PC-9 (cell line): ENCODE data around the gene COL15A1. TPM values are rescaled to one million over a fixed set of nuclear protein-coding genes. Genes with fewer than 3 reads are reported as not detected.

Source experiments
- BruUV-seq: library from RNA; stranded (reverse); fragments of 400-500 nt; replicated peaks from 2 replicates; lab custom pipeline; 2021; lab: Mats Ljungman, UMichigan
- CTCF ChIA-PET: fragments of 300-600 bp; sonication (Branson Sonifier 250); formaldehyde crosslinking; loops from one replicate; lab custom pipeline; 2022; ENCODE audit warnings: antibody characterized with exemption; lab: Charles Lee
- POLR2A ChIA-PET: fragments of 300-600 bp; sonication (Branson Sonifier 250); formaldehyde crosslinking; loops from one replicate; lab custom pipeline; 2022; ENCODE audit warnings: antibody characterized with exemption; ENCODE audit not compliant: unreplicated experiment; lab: Charles Lee
- DNase-seq, 2 experiments: peaks; one replicate each; pipeline versions ENCODE4 v3.0.0 to v3.0.0-alpha.2; 2015 to 2022; ENCODE audit warnings: mixed read lengths in 1 of 2
- H2AFZ ChIP-seq: fragments of 200-600 bp; sonication (generic); 2 replicates; pipeline ENCODE4 v1.8.1; 2017; ENCODE audit warnings: antibody characterized with exemption
- H3F3A ChIP-seq: fragments of 200-600 bp; sonication (generic); 2 replicates; pipeline ENCODE4 v1.8.1; 2017; ENCODE audit warnings: antibody characterized with exemption, mild to moderate bottlenecking, low read depth; ENCODE audit not compliant: insufficient read depth
- H3K27ac ChIP-seq: fragments of 200-600 bp; sonication (generic); 2 replicates; pipeline ENCODE4 v1.6.1; 2016; ENCODE audit warnings: mixed run types
- H3K27me3 ChIP-seq: fragments of 200-600 bp; sonication (generic); 2 replicates; pipeline ENCODE4 v1.6.1; 2016; ENCODE audit warnings: low read depth, mixed run types; ENCODE audit not compliant: insufficient read depth
- H3K36me3 ChIP-seq: fragments of 200-600 bp; sonication (generic); 2 replicates; pipeline ENCODE4 v1.6.1; 2016; ENCODE audit warnings: low read depth, mixed run types
- H3K4me1 ChIP-seq: fragments of 200-600 bp; sonication (generic); replicated peaks from 2 replicates; pipeline ENCODE4 v1.6.1; 2016; ENCODE audit warnings: mixed run types; ENCODE audit not compliant: insufficient read depth
- H3K4me2 ChIP-seq: fragments of 200-600 bp; sonication (generic); 2 replicates; pipeline ENCODE4 v1.6.1; 2017; ENCODE audit warnings: mixed run types
- H3K4me3 ChIP-seq: fragments of 200-600 bp; sonication (generic); 2 replicates; pipeline ENCODE4 v1.6.1; 2016; ENCODE audit warnings: mixed run types
- H3K79me2 ChIP-seq: fragments of 200-600 bp; sonication (generic); 2 replicates; pipeline ENCODE4 v1.6.1; 2017; ENCODE audit warnings: low read depth, mixed run types
- H3K9me2 ChIP-seq: fragments of 200-600 bp; sonication (generic); 2 replicates; pipeline ENCODE4 v1.8.1; 2017; ENCODE audit warnings: mild to moderate bottlenecking; ENCODE audit not compliant: insufficient read depth
- H3K9me3 ChIP-seq: fragments of 200-600 bp; sonication (generic); 2 replicates; pipeline ENCODE4 v1.8.1; 2016; ENCODE audit warnings: low read depth; ENCODE audit not compliant: insufficient read depth
- H4K20me1 ChIP-seq: fragments of 200-600 bp; sonication (generic); 2 replicates; pipeline ENCODE4 v1.8.1; 2017; ENCODE audit not compliant: insufficient read depth
- EZH2 ChIP-seq: fragments of 200-600 bp; sonication (generic); IDR thresholded peaks from 2 replicates; pipeline ENCODE4 v1.8.0; 2017; ENCODE audit warnings: antibody characterized with exemption, low read depth
- intact Hi-C: fragments of 100-400 bp; cut with micrococcal nuclease; formaldehyde crosslinking; loops from one replicate; pipeline ENCODE4 v1.10.0; 2022; ENCODE audit not compliant: unreplicated experiment
- total RNA-seq: library from RNA; stranded (reverse); gene quantifications from 2 replicates; pipeline ENCODE4 v1.2.3, GENCODE V29; 2021
- TF ChIP-seq, protein P1 (sequence below): fragments of 200-600 bp; sonication (generic); conservative IDR thresholded peaks from 2 replicates; pipeline ENCODE4 v1.6.1; 2017; ENCODE audit warnings: mixed run types, antibody characterized with exemption, mild to moderate bottlenecking, moderate library complexity

The COL15A1 gene
- total RNA-seq, 1 experiment from 2014 or later: not detected

DNA sequence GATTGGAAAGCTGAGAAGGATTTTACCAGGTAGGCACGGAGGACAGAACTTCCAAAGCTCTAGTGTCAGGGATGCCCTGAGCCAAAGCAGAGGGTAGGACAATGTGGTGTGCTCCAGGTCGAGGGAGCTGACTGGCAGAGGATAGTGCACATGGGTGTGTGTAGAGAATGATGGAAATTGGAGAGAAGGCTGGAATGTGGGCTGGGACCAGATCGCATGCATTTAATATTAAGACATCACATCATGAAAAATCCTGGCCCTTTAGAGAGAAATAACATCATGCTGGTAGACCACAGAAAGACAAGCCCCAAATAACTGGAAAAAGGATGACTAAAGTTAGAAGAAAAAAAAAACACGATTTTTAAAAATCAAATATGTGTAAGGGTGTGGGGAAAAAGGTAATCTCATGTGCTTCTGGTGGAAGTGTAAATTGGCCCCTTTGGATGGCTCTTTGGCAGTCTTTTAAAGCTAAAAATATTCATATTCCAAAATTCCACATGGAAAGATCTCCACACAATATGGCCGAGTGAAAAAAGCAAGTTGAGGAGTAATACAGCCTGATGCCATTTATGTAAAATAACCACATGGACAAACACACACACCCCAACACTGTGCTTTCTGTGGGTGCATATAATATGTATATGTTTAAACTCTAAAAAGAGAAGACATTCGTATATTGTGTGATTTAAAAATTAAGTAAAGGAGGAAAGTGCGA, 94.2 kb downstream of the COL15A1 start:
- TF ChIP-seq, protein P1, sequence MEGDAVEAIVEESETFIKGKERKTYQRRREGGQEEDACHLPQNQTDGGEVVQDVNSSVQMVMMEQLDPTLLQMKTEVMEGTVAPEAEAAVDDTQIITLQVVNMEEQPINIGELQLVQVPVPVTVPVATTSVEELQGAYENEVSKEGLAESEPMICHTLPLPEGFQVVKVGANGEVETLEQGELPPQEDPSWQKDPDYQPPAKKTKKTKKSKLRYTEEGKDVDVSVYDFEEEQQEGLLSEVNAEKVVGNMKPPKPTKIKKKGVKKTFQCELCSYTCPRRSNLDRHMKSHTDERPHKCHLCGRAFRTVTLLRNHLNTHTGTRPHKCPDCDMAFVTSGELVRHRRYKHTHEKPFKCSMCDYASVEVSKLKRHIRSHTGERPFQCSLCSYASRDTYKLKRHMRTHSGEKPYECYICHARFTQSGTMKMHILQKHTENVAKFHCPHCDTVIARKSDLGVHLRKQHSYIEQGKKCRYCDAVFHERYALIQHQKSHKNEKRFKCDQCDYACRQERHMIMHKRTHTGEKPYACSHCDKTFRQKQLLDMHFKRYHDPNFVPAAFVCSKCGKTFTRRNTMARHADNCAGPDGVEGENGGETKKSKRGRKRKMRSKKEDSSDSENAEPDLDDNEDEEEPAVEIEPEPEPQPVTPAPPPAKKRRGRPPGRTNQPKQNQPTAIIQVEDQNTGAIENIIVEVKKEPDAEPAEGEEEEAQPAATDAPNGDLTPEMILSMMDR: no peak
- TF ChIP-seq EZH2: no peak
- Histone ChIP-seq H3K36me3 (no peaks in the 10 kb centered on the region), H2AFZ (no peak overlapping the region), H3K27me3 (no peaks in the 10 kb centered on the region), H4K20me1 (no peaks in the 10 kb centered on the region), H3K4me3 (no peak overlapping the region), H3K4me1 (peaks cover 18% of the 10 kb centered on the region), H3K79me2 (no peaks in the 10 kb centered on the region), H3K9me3 (no peaks in the 10 kb centered on the region), H3K9me2 (no peaks in the 10 kb centered on the region), H3K4me2 (no peak overlapping the region), H3K27ac (no peak overlapping the region), H3F3A (no peaks in the 10 kb centered on the region)
- no peak for DNase-seq
- no TSS peak for BruUV-seq
- POLR2A ChIA-PET: no interaction called here
- CTCF ChIA-PET: no interaction called here
- intact Hi-C loops: no loop called here

DNA sequence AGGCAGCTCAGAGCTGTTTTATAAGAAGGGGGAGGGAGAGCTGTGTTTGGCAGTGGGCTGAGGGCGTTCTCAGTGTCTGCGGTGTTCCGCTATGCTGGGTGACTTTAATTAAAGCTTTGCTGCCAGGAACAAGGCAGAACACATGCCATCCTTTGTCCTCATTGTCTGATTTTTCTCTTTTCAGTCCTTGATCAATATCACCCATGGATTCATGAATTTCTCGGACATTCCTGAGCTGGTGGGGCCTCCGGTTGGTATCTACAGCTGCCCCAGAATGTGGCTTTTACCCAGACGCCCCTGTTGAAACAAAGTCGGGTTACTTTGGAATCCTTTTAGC, 94.7 kb downstream of the COL15A1 start:
- ChIA-PET CTCF (no interaction called here), POLR2A (no interaction called here)
- no peaks in the 10 kb centered on the region for H3K79me2 ChIP-seq
- no peaks in the 10 kb centered on the region for H3F3A ChIP-seq
- no peak overlapping the region for H3K4me3 ChIP-seq
- H3K27me3 ChIP-seq: no peaks in the 10 kb centered on the region
- no peaks in the 10 kb centered on the region for H3K9me2 ChIP-seq
- intact Hi-C loops: no loop called here
- no peak overlapping the region for H3K4me2 ChIP-seq
- peaks cover 18% of the 10 kb centered on the region for H3K4me1 ChIP-seq
- no peak overlapping the region for H3K27ac ChIP-seq
- no peak for DNase-seq
- no peaks in the 10 kb centered on the region for H3K36me3 ChIP-seq
- H4K20me1 ChIP-seq: no peaks in the 10 kb centered on the region
- no peak overlapping the region for H2AFZ ChIP-seq
- BruUV-seq: no TSS peak
- no peaks in the 10 kb centered on the region for H3K9me3 ChIP-seq
- TF ChIP-seq, protein P1: no peak
- TF ChIP-seq EZH2: no peak

DNA sequence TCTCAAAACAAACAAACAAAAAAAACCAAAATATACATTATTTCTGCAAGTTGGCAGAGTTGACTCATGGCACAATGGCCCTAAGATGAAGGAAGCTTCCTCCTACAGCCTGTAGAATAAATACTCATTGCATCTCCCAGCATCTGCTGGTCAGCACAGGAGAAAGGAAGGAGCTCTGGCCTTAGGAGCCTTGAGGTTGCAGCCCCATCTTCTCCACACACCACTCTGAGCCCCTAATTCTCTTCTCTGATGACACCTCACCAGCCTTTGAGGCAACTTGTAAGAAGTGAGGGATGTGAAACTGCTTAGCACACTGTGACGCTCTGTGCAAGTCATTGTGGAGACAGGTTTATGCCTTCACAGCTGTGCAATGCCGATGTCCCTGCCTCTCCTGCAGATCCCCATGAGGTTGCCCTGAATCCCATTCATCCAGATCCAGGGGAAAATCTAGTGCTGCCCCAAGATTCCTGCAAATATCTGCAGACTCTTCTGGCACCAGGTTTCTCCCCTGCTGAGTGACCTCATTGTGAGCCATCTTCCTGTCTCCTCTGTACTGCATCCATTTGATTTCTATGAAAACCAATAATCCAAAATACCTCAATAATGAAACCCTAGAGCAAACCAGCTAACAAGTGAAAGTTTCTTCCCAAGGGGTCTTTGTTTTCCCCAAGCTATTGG, 95.9 kb downstream of the COL15A1 start:
- Histone ChIP-seq H3K79me2 (no peaks in the 10 kb centered on the region), H3K27ac (no peak overlapping the region), H2AFZ (no peak overlapping the region), H3K4me3 (no peak overlapping the region), H3K9me3 (no peaks in the 10 kb centered on the region), H3K9me2 (no peaks in the 10 kb centered on the region), H4K20me1 (no peaks in the 10 kb centered on the region), H3K27me3 (no peaks in the 10 kb centered on the region), H3K4me1 (peaks cover 18% of the 10 kb centered on the region), H3K36me3 (no peaks in the 10 kb centered on the region), H3F3A (no peaks in the 10 kb centered on the region), H3K4me2 (no peak overlapping the region)
- no peak for DNase-seq
- TF ChIP-seq, protein P1: no peak
- no peak for TF ChIP-seq EZH2
- intact Hi-C loops: no loop called here
- POLR2A ChIA-PET: no interaction called here
- BruUV-seq: no TSS peak
- CTCF ChIA-PET: no interaction called here
